ENCODE results near the gene HSDL1. TPM values are rescaled to one million over a fixed set of nuclear protein-coding genes. Genes with fewer than 3 reads are reported as not detected.
"Not testable (repeated sequence)": the region's sequence is repeated elsewhere in the genome, so short reads cannot be mapped to it uniquely, and the experiment has no call there.

Gene HSDL1
- total and polyA plus RNA-seq, 2 of the 8 experiments (the other 6 are each of a cell fraction or from before 2014, with no cell fraction given), result 25.0 to 55.7 TPM

DNA sequence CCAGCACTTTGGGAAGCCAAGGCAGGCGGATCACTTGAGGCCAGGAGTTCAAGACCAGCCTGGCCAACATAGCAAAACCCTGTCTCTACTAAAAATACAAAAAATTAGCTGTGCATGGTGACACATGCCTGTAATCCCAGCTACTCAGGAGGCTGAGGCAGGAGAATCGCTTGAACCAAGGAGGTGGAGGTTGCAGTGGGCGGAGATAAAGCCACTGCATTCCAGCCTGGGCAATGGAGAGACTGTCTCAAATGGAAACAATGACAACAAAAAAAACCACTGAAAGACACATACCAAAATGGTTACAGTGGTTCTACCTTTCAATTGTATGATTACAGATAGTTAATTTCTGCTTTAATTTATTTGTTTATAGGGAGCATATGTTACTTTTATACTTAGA is 33.0 kb downstream of the HSDL1 start:
- H3K27me3 ChIP-seq (replicated peaks in 1 of 4; ENCODE audit: control insufficient read depth in 3 of 4, extremely low read depth in 1 of 4, insufficient read depth in 3 of 4, low read length in 3 of 4); H3K4me2 ChIP-seq (ENCODE audit: insufficient read depth in 1 of 2, low read depth in 2 of 2, low read length in 2 of 2); H3K4me1 ChIP-seq (replicated peaks in 1 of 4; ENCODE audit: control insufficient read depth in 3 of 4, insufficient read depth in 4 of 4, low read length in 3 of 4); H3K4ac ChIP-seq (replicated peaks; ENCODE audit: insufficient read length, low read depth, low read length); H3K23ac ChIP-seq (ENCODE audit: insufficient read length); H3K56ac ChIP-seq (replicated peaks; ENCODE audit: insufficient read length, low read depth, low read length); H3K9me3 ChIP-seq (ENCODE audit: insufficient read depth in 2 of 2, low read depth in 1 of 2, low read length in 1 of 2); H3K18ac ChIP-seq (ENCODE audit: extremely low read depth, low read length); DNase-seq (ENCODE audit: low read depth in 1 of 2, low spot score in 2 of 2); H4K5ac ChIP-seq (ENCODE audit: insufficient read length, low read depth, low read length); H3K27ac ChIP-seq (ENCODE audit: low read depth, low read length); POLR2A ChIA-PET (ENCODE audit: partially characterized antibody); H2BK120ac ChIP-seq (replicated peaks; ENCODE audit: low read depth, low read length); H2AK5ac ChIP-seq (ENCODE audit: low read depth, low read length); H4K91ac ChIP-seq (replicated peaks; ENCODE audit: insufficient read length, low read length); H3K36me3 ChIP-seq (ENCODE audit: control insufficient read depth in 2 of 4, insufficient read depth in 4 of 4, low read length in 3 of 4); H3K23me2 ChIP-seq (ENCODE audit: low read depth, low read length); H3K4me3 ChIP-seq (ENCODE audit: extremely low read depth in 1 of 4, insufficient read depth in 2 of 4, low read depth in 3 of 4, low read length in 4 of 4); H3K9ac ChIP-seq (replicated peaks in 1 of 4; ENCODE audit: extremely low read depth in 1 of 4, low read depth in 3 of 4, low read length in 3 of 4); H2BK5ac ChIP-seq (ENCODE audit: low read depth, low read length); H2BK20ac ChIP-seq (ENCODE audit: low read length); H2BK12ac ChIP-seq (ENCODE audit: low read depth, low read length); H3K14ac ChIP-seq (ENCODE audit: insufficient read length); FAIRE-seq; H2AFZ ChIP-seq (ENCODE audit: low read length); H2BK15ac ChIP-seq (ENCODE audit: low read length); H4K8ac ChIP-seq (ENCODE audit: extremely low read depth, insufficient read depth, low read length): not testable (repeated sequence)
- Histone ChIP-seq H3K79me1 (ENCODE audit: low read depth, low read length) (peaks cover 12% of the 10 kb centered on the region), H3K79me2 (ENCODE audit: control insufficient read depth in 1 of 2, insufficient read depth in 2 of 2, low read length in 2 of 2) (peaks cover 7 to 89% of the 10 kb centered on the region in 2 experiments), H4K20me1 (replicated peaks in 1 of 2; ENCODE audit: control insufficient read depth in 1 of 2, insufficient read depth in 2 of 2, low read length in 2 of 2) (peaks cover 8 to 13% of the 10 kb centered on the region in 2 experiments)
- 77% methylated on average over 3 of the region's 3 CpGs; no CpG with 5 or more reads in 1 of the 2 experiments for WGBS, 2 experiments (ENCODE audit: extremely low coverage in 1 of 2, insufficient coverage in 1 of 2, insufficient read length in 1 of 2, insufficient replicate concordance in 2 of 2, low coverage in 1 of 2, low lambda C conversion rate in 2 of 2, missing lambda C conversion rate in 1 of 2)
- 0 out of 2 replicates have a peak, but pooled peaks have one; percentile 13 for TF ChIP-seq TEAD4 (IDR thresholded peaks at IDR 0.05; ENCODE audit: low read depth, low read length)
- CTCF ChIA-PET (ENCODE audit: partially characterized antibody), result interaction anchor here (0.7 to 1.1 kb wide), 2 partner anchors 21 to 30 kb away, joined by 3 read pairs; no protein-coding TSS in a partner anchor
